HUES48 (cell line): Measurements from ENCODE around the gene ZNF865.

ENCODE experiments used
- H3K27ac ChIP-seq: one replicate; pipeline ENCODE4 v1.7.0; 2013; ENCODE audit warnings: low read depth, low read length, inconsistent platforms
- H3K27me3 ChIP-seq: 2 replicates; pipeline ENCODE4 v1.6.1; 2013; ENCODE audit warnings: mild to moderate bottlenecking, low read length; ENCODE audit not compliant: control insufficient read depth, insufficient read depth
- H3K36me3 ChIP-seq: 2 replicates; pipeline ENCODE4 v1.6.1; 2013; ENCODE audit warnings: low read length; ENCODE audit not compliant: control insufficient read depth, insufficient read depth
- H3K4me1 ChIP-seq: 2 replicates; pipeline ENCODE4 v1.6.1; 2013; ENCODE audit warnings: mild to moderate bottlenecking, low read length; ENCODE audit not compliant: control insufficient read depth, insufficient read depth
- H3K4me3 ChIP-seq: 2 replicates; pipeline ENCODE4 v1.5.1; 2013; ENCODE audit warnings: mild to moderate bottlenecking, low read depth, low read length
- H3K9ac ChIP-seq: 2 replicates; pipeline ENCODE4 v1.6.1; 2013; ENCODE audit warnings: mild to moderate bottlenecking, low read depth, low read length, moderate library complexity
- H3K9me3 ChIP-seq: 2 replicates; pipeline ENCODE4 v1.6.1; 2013; ENCODE audit warnings: low read length; ENCODE audit not compliant: control insufficient read depth, insufficient read depth

ZNF865 gene

DNA sequence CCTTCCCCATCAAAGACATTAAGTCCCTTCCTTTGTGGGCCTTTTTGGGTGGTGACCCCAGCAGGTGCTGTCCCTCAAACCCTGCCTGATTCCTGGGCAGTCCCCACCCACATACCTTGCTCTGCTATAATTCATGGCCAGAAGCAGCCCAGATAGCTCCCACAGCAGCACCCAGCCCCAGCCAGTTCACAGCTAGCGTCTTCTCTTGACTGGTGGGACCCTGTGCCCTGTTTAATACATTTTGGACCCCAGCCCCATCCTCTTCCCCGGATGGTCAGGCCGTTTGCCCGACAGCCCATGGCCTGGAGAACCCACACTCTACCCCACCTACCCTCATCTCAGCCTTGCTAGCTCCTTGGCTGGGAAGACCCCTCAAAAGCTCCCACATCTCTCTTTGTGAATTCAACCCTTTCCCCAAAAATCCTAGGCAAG, 44.7 kb downstream of the ZNF865 start:
- no peaks in the 10 kb centered on the region for H3K9me3 ChIP-seq

DNA sequence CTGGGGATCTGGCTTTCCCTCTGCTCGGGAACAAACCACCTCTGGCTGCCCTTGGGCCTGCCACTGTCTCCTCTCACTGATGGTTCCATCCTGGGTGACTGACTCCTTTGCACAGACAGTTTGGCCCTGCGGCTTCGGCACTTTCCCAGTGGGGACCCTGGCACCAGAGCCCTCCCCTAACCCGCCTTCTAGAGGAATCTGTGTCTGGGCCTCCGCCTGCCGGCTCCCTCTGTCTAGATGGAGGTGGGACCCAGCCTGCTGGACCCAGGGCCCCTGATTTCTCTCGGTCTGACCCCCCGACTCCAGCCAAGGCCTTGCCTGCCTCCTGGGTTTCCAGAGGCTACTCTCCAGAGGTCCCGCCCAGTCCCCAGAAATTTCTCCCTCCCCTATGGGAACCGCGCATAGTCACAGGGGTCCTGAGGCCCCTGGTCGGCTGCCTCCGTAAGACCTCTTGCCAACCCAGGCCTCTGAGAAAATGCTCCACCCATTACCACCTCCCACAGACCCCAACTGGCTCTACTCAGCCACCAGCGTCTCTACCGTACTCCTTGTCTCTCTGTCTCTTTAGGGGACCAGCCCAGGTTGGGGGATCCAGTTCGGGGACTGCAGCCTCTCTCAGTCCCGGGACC, 45.3 kb downstream of the ZNF865 start:
- Histone ChIP-seq H3K36me3 (peaks cover 9% of the 10 kb centered on the region), H3K27me3 (no peaks in the 10 kb centered on the region), H3K27ac (no peak overlapping the region), H3K9me3 (no peaks in the 10 kb centered on the region), H3K4me3 (no peak overlapping the region), H3K9ac (no peak overlapping the region), H3K4me1 (peaks cover 7% of the 10 kb centered on the region)

More for the DNA sequence above, 44.7 kb downstream of the ZNF865 start:
- Histone ChIP-seq H3K9ac (no peak overlapping the region), H3K4me3 (no peak overlapping the region), H3K36me3 (peaks cover 14% of the 10 kb centered on the region), H3K27me3 (no peaks in the 10 kb centered on the region), H3K4me1 (peaks cover 7% of the 10 kb centered on the region), H3K27ac (no peak overlapping the region)

DNA sequence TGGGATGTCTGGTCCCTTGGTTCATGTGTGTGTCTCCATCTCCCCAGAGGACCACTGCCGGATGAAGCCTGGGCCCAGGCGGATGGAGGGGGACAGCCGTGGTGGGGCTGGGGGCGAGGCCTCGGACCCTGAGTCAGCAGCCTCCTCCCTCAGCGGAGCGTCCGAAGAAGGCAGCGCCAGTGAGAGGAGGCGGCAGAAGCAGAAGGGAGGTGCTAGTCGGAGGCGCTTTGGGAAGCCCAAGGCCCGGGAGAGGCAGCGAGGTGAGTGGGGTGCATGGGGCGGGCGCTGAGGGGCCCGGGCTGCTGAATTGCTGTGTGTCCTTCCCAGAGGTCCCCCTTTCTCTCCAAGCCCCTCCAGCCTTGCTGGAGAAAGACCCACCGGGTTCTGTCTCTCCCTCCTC, 45.8 kb downstream of the ZNF865 start:
- Histone ChIP-seq H3K4me1 (peaks cover 10% of the 10 kb centered on the region), H3K36me3 (peaks cover 6% of the 10 kb centered on the region; the same call in 1 of the 2 replicates), H3K27me3 (no peaks in the 10 kb centered on the region), H3K9ac (no peak overlapping the region), H3K4me3 (no peak overlapping the region), H3K9me3 (no peaks in the 10 kb centered on the region), H3K27ac (no peak overlapping the region)

DNA sequence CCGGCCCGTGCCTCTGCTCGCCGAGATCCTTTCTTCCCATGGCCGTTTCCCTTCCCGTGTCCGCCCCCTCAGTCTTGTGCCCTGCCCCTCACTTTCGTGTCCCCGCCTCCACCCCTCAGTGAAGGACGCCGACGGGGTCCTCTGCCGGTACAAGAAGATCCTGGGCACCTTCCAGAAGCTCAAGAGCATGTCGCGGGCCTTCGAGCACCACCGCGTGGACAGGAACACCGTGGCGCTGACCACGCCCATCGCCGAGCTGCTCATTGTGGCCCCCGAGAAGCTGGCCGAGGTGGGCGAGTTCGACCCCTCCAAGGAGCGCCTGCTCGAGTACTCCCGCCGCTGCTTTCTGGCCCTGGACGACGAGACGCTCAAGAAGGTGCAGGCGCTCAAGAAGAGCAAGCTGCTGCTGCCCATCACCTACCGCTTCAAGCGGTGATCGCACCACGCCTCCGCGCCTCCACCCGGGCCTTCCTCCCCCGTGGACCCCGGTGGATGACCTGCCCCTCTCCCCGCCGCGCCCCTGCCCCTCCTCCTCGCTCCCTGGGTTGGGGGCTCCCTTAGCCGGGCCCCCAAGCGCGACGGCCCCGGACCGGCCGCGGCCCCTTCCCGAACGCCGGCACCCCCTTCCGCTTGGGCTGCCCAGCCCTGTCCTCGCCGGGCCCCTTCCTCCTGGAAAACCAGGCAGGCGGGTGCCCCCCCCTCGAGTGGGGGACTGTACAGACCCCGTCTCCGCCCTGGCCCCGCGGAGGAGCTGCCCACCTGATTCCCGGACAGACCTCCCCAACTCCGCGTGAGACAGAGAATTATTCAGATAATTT, 47.1 kb downstream of the ZNF865 start:
- Histone ChIP-seq H3K4me3 (no peak overlapping the region), H3K27ac (no peak overlapping the region), H3K36me3 (peaks cover 11% of the 10 kb centered on the region; the same call in 1 of the 2 replicates)

DNA sequence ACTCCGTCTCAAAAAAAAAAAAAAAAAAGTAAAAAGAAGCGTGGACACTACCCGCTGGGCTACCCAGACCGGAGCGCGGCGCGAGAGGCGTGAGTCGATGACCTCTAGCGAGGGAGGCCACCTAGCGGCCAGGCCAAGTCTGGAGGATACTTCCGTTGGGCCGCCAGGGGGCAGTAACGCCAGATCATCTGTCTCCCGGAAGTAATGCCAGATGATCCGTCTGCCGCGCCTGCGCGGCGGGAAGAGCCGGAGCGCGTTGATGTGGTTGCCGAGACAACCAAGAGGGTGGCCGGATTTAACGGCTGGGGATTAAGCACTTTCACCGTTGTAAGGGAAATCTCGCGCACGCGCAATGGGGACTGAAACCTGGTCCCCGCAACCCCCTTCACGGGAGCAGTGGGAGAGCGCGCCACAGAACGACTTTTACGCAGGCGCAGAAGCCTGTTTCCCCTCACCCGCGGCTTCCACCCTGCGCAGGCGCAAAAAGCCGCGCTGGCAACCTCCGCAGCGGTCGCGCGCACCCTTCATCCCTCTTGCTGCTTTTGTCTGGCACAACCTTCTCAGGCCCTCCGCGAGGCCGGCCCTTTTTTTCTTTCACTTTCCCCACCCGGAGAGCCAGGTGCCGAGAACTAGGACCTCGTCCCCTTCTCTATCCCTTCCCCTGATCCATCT, 48.3 kb downstream of the ZNF865 start:
- Histone ChIP-seq H3K4me3 (peak overlapping the region; percentile 89), H3K36me3 (peaks cover 16% of the 10 kb centered on the region; the same call in 1 of the 2 replicates), H3K27ac (peak overlapping the region; percentile 100), H3K9me3 (no peaks in the 10 kb centered on the region), H3K27me3 (no peaks in the 10 kb centered on the region), H3K4me1 (peaks cover 21% of the 10 kb centered on the region), H3K9ac (peak overlapping the region; percentile 98)

More for the DNA sequence above, 47.1 kb downstream of the ZNF865 start:
- Histone ChIP-seq H3K9me3 (no peaks in the 10 kb centered on the region), H3K4me1 (peaks cover 16% of the 10 kb centered on the region), H3K9ac (no peak overlapping the region), H3K27me3 (no peaks in the 10 kb centered on the region)

DNA sequence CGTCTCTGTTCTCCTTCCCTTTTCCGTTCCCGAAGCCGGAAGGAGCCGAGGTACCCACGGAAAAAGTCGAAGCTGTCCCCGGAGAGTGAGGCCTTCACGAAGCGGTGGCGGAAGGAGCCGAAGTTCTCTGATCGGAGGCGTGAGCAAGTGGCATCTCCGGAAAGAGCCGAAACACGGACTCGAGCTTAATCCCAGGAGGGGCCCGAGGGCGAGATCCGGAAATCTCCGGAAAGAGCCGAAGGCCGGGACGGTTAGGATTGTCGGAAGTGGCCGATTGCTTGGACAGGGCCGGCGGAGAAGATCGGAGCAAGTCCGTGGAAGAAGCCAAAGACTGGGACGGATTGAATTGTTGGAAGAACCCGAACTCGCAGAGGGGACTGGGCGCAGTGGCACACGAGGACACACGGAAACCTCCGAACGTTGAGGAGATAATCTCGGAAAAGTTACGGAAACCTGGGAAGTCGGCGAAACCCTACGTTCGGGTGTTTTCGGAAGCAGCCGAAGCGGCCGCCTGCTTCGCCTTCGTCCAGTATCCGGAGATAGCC, 48.9 kb downstream of the ZNF865 start:
- peaks cover 21% of the 10 kb centered on the region for H3K4me1 ChIP-seq
- H3K4me3 ChIP-seq, result peak overlapping the region; percentile 89

DNA sequence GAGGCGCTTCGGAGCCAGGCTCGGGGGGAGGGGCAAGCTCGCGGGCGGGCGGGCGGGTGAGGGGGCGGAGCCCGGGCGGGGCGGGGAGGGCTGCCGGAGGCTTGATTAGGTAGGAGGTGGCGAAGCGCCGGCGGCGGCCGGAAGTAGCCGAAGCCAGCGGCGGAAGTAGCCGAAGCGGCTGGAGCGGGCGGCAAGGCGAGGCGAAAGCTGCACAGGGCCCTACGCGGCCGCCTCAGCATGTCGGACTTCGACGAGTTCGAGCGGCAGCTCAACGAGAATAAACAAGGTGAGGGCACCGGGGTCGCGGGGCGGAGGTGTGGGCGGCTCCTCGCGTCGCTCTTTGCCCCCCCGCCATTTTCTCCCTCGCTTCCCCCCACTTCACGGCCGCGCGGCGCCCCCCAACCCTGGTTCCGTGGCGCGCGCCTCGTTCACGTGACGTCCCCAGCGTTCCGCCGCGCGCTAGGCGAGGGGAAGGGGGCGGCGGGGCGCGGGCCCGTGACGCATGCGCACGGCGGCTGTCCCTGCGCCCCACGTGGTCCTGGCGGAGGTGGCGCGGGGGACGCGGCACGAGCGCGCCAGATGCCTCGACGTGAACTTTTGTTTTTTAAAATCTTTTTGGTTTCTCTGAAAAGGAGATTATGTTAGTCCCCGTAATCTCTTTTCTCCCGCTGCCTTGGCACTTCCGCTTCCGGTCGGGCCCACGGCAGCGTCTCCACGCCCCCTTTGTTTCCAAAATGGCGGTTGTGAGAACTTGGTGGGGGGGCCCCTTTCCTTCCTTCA, 49.6 kb downstream of the ZNF865 start, which contains the start of gene U2AF2:
U2AF2 (plus strand) TSS at position 168 of the 780 bp plus-strand sequence; CDS start at position 238, 70 bp downstream.
- H3K9me3 ChIP-seq, result no peaks in the 10 kb centered on the region
- peak within 1 kb of the TSS; percentile 100 for H3K4me3 ChIP-seq
- H3K4me1 ChIP-seq, result peaks cover 21% of the 10 kb centered on the region
- peaks cover 21% of the 10 kb centered on the region for H3K36me3 ChIP-seq
- no peaks in the 10 kb centered on the region for H3K27me3 ChIP-seq
- peak within 1 kb of the TSS; percentile 100 for H3K27ac ChIP-seq
- H3K9ac ChIP-seq, result peak within 1 kb of the TSS; percentile 100

More for the DNA sequence above, 48.9 kb downstream of the ZNF865 start:
- H3K9me3 ChIP-seq, result no peaks in the 10 kb centered on the region
- H3K9ac ChIP-seq, result peak overlapping the region; percentile 98
- peak overlapping the region; percentile 100 for H3K27ac ChIP-seq
- no peaks in the 10 kb centered on the region for H3K27me3 ChIP-seq
- H3K36me3 ChIP-seq, result peaks cover 19% of the 10 kb centered on the region

DNA sequence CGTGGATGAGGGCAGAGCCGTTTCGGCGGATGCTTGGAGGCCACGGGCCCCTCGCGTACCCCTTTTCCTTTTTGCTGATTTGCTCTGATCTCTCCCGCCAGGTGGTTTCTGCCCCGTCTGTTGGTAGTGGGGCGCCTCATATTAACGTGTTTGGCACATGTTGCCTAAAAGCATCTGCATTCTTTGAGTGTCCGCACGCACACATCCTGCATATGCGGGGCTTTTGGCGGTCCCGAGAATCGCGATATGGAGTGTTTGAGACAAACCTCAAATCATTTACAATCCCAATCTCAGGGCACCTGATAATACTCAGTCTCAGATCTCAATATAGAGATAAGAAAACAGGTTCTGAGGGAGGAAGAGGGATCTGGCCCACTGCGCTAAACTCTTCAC, 50.2 kb downstream of the ZNF865 start:
- H3K9me3 ChIP-seq, result no peaks in the 10 kb centered on the region
- peaks cover 21% of the 10 kb centered on the region for H3K4me1 ChIP-seq
- H3K27ac ChIP-seq, result peak overlapping the region; percentile 100
- H3K36me3 ChIP-seq, result peaks cover 24% of the 10 kb centered on the region
- no peaks in the 10 kb centered on the region for H3K27me3 ChIP-seq
- H3K4me3 ChIP-seq, result peak overlapping the region; percentile 100
- peak overlapping the region; percentile 100 for H3K9ac ChIP-seq

DNA sequence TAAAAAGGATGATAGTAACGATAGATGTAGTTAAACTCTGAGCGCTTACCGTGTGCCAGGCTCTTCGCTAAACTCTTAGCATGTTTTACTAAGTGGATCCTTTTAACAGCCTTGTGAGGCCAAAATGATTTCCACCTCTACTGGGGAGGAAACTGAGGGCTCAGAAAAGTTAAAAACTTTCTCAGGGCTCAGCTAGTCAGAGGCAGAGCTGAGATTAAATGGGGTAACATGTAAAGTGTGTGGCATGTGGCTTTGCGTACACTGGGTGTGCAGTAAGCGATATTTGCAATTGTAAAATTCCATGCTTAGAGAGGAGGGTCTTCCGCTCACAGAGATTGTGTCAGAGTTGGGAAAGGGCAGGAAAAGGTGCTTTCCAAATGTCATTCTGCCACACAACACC, 51.1 kb downstream of the ZNF865 start:
- Histone ChIP-seq H3K4me1 (peaks cover 21% of the 10 kb centered on the region), H3K9me3 (no peaks in the 10 kb centered on the region), H3K4me3 (peak overlapping the region; percentile 100), H3K9ac (peak overlapping the region; percentile 100), H3K36me3 (peaks cover 33% of the 10 kb centered on the region), H3K27ac (no peak overlapping the region), H3K27me3 (no peaks in the 10 kb centered on the region)
